IMR-90 (cell line): ENCODE measurements around the gene SH3RF1. TPM values are rescaled to one million over a fixed set of nuclear protein-coding genes. Genes with fewer than 3 reads are reported as not detected.

Experiments
- ATAC-seq: fragments of 200-7000 bp; cut with Tn5 transposase; 2 replicates; pipeline ENCODE4 v1.9.1; 2020; ENCODE audit warnings: low read depth, mild to moderate bottlenecking, moderate library complexity
- BruUV-seq: library from RNA; stranded (reverse); fragments of 400-500 nt; replicated peaks from 2 replicates; lab custom pipeline; 2021; lab: Mats Ljungman, UMichigan
- CTCF ChIA-PET: fragments of 300-600 bp; formaldehyde crosslinking; extraction: SDS; loops from one replicate; lab custom pipeline; 2021; ENCODE audit warnings: antibody characterized with exemption; lab: Yijun Ruan, JAX
- POLR2A ChIA-PET: fragments of 300-600 bp; sonication (Branson Sonifier 250); formaldehyde crosslinking; loops from one replicate; lab custom pipeline; 2022; ENCODE audit warnings: antibody characterized with exemption; ENCODE audit not compliant: unreplicated experiment; lab: Charles Lee
- DNase-seq: peaks from one replicate; pipeline ENCODE4 v3.0.0; 2013
- H2AFZ ChIP-seq: replicated peaks from 2 replicates; pipeline ENCODE3; 2013; ENCODE audit warnings: low read length, mild to moderate bottlenecking; ENCODE audit not compliant: poor library complexity
- H2AK5ac ChIP-seq: 2 replicates; pipeline ENCODE4 v1.6.1; 2013; ENCODE audit warnings: low read depth, low read length, inconsistent platforms
- H2AK9ac ChIP-seq: replicated peaks from 2 replicates; pipeline ENCODE3; 2013; ENCODE audit warnings: mild to moderate bottlenecking, low read depth, low read length, moderate library complexity; ENCODE audit not compliant: poor library complexity
- H2BK120ac ChIP-seq: 2 replicates; pipeline ENCODE4 v1.6.1; 2013; ENCODE audit warnings: low read depth, low read length, inconsistent platforms
- H2BK15ac ChIP-seq: 3 replicates; pipeline ENCODE4 v1.6.1; 2013; ENCODE audit warnings: low read depth, low read length, inconsistent platforms
- H2BK20ac ChIP-seq: 2 replicates; pipeline ENCODE4 v1.6.1; 2013; ENCODE audit warnings: low read depth, mild to moderate bottlenecking, inconsistent platforms, low read length, moderate library complexity
- H2BK5ac ChIP-seq: 2 replicates; pipeline ENCODE4 v1.6.1; 2013; ENCODE audit warnings: mild to moderate bottlenecking, low read depth, low read length, inconsistent platforms; ENCODE audit not compliant: poor library complexity, severe bottlenecking
- H3K14ac ChIP-seq: replicated peaks from 2 replicates; pipeline ENCODE4 v1.6.1; 2013; ENCODE audit warnings: low read depth, low read length, inconsistent platforms
- H3K18ac ChIP-seq: 2 replicates; pipeline ENCODE4 v1.6.1; 2013; ENCODE audit warnings: low read depth, low read length, control low read depth
- H3K23ac ChIP-seq: 2 replicates; pipeline ENCODE4 v1.6.1; 2013; ENCODE audit warnings: low read depth, low read length, inconsistent platforms
- H3K27ac ChIP-seq: 2 replicates; pipeline ENCODE4 v1.5.1; 2013; ENCODE audit warnings: mild to moderate bottlenecking, control low read depth, low read length; ENCODE audit not compliant: insufficient read depth
- H3K27me3 ChIP-seq: 2 replicates; pipeline ENCODE4 v1.6.1; 2013; ENCODE audit warnings: low read length; ENCODE audit not compliant: control insufficient read depth, insufficient read depth
- H3K36me3 ChIP-seq: 2 replicates; pipeline ENCODE4 v1.6.1; 2013; ENCODE audit warnings: low read length, mixed read lengths; ENCODE audit not compliant: control insufficient read depth, insufficient read depth
- H3K4ac ChIP-seq: 2 replicates; pipeline ENCODE4 v1.6.1; 2013; ENCODE audit warnings: low read depth, low read length, inconsistent platforms
- H3K4me1 ChIP-seq: 2 replicates; pipeline ENCODE4 v1.6.1; 2013; ENCODE audit warnings: low read length, mixed read lengths; ENCODE audit not compliant: control insufficient read depth, insufficient read depth
- H3K4me2 ChIP-seq: 2 replicates; pipeline ENCODE4 v1.6.1; 2013; ENCODE audit warnings: low read depth, mild to moderate bottlenecking, control low read depth, low read length, moderate library complexity
- H3K4me3 ChIP-seq: 2 replicates; pipeline ENCODE4 v1.5.1; 2013; ENCODE audit warnings: low read depth, mild to moderate bottlenecking, control low read depth, low read length, moderate library complexity; ENCODE audit not compliant: insufficient read depth
- H3K56ac ChIP-seq: 2 replicates; pipeline ENCODE4 v1.6.1; 2013; ENCODE audit warnings: low read length, inconsistent platforms; ENCODE audit not compliant: insufficient read depth; ENCODE audit errors: extremely low read depth
- H3K79me1 ChIP-seq, 2 experiments: 2 replicates each; pipeline ENCODE4 v1.6.1; 2013; ENCODE audit warnings: low read length in 2 of 2, inconsistent platforms in 1 of 2, low read depth in 1 of 2
- H3K9ac ChIP-seq: 2 replicates; pipeline ENCODE4 v1.6.1; 2013; ENCODE audit warnings: low read depth, low read length, control low read depth
- H3K9me1 ChIP-seq: 2 replicates; pipeline ENCODE4 v1.6.1; 2013; ENCODE audit warnings: low read length, inconsistent platforms; ENCODE audit not compliant: insufficient read depth
- H3K9me3 ChIP-seq: 2 replicates; pipeline ENCODE4 v1.6.1; 2013; ENCODE audit warnings: low read length; ENCODE audit not compliant: control insufficient read depth, insufficient read depth
- H4K20me1 ChIP-seq: 2 replicates; pipeline ENCODE4 v1.6.1; 2013; ENCODE audit warnings: low read length, inconsistent platforms; ENCODE audit not compliant: insufficient read depth
- H4K5ac ChIP-seq: 2 replicates; pipeline ENCODE4 v1.6.1; 2013; ENCODE audit warnings: mild to moderate bottlenecking, low read depth, low read length, control low read depth
- H4K8ac ChIP-seq, 2 experiments: 2 replicates each; pipeline ENCODE4 v1.6.1; 2013; ENCODE audit warnings: low read depth in 2 of 2, low read length in 2 of 2, control low read depth in 1 of 2, inconsistent platforms in 1 of 2
- H4K91ac ChIP-seq: 2 replicates; pipeline ENCODE4 v1.6.1; 2013; ENCODE audit warnings: low read depth, low read length, inconsistent platforms; ENCODE audit not compliant: insufficient read depth
- BHLHE40 ChIP-seq: fragments of 150-350 bp; IDR thresholded peaks from 2 replicates; pipeline ENCODE4 v1.6.1; 2016; ENCODE audit warnings: mild to moderate bottlenecking, low read depth, low read length
- CEBPB ChIP-seq: IDR thresholded peaks from 2 replicates; pipeline ENCODE4 v1.6.1; 2012; ENCODE audit warnings: low read depth, low read length, improper control_type of control experiment
- CTCF ChIP-seq: conservative IDR thresholded peaks from 2 replicates; pipeline ENCODE4 v1.5.1; 2012; ENCODE audit warnings: mild to moderate bottlenecking, low read depth, low read length, improper control_type of control experiment
- ELK1 ChIP-seq: fragments of 150-350 bp; IDR thresholded peaks from 2 replicates; pipeline ENCODE4 v1.6.1; 2016; ENCODE audit warnings: low read depth, mild to moderate bottlenecking, low read length, moderate library complexity, borderline replicate concordance
- MAZ ChIP-seq: IDR thresholded peaks from 2 replicates; pipeline ENCODE4 v1.6.1; 2012; ENCODE audit warnings: low read depth, mild to moderate bottlenecking, low read length, improper control_type of control experiment, moderate library complexity, borderline replicate concordance
- MXI1 ChIP-seq: IDR thresholded peaks from 2 replicates; pipeline ENCODE4 v1.6.1; 2012; ENCODE audit warnings: low read depth, mild to moderate bottlenecking, low read length, moderate library complexity, borderline replicate concordance
- RAD21 ChIP-seq: IDR thresholded peaks from 2 replicates; pipeline ENCODE4 v1.6.1; 2012; ENCODE audit warnings: low read length, improper control_type of control experiment
- SMC3 ChIP-seq: fragments of 150-350 bp; IDR thresholded peaks from 2 replicates; pipeline ENCODE4 v1.6.1; 2016; ENCODE audit warnings: low read depth, mild to moderate bottlenecking, antibody characterized with exemption, low read length, moderate library complexity
- WGBS, 2 experiments: methylation state at CpG; one replicate each; pipeline versions ENCODE4 v1.1.5 to v1.1.7; 2013; ENCODE audit warnings: missing lambda C conversion rate in 2 of 2; ENCODE audit not compliant: insufficient read length in 1 of 2; ENCODE audit errors: extremely low coverage in 2 of 2; 5-methylcytosine and 5-hydroxymethylcytosine counted together
- dilution Hi-C: fragments of 300-500 bp; cut with HindIII; formaldehyde crosslinking; loops from one replicate; pipeline ENCODE4 v1.14.3; 2018; ENCODE audit warnings: low sequenced_read_pairs; ENCODE audit not compliant: unreplicated experiment
- in situ Hi-C: fragments of 300-500 bp; cut with MboI; formaldehyde crosslinking; loops from 3 replicates; pipeline ENCODE4 v1.14.3; 2019; ENCODE audit warnings: low sequenced_read_pairs, inconsistent platforms, mixed read lengths
- intact Hi-C: fragments of 100-400 bp; cut with micrococcal nuclease; formaldehyde crosslinking; loops from 2 replicates; pipeline ENCODE4 v1.10.0; 2022
- polyA plus RNA-seq, 3 experiments: library from polyadenylated mRNA; depleted of rRNA; stranded (reverse); fragments of >200 nt; gene quantifications; 2 replicates each; pipeline ENCODE4 v1.2.3, GENCODE V29; 2012; ENCODE audit warnings: low replicate concordance in 1 of 3
- total RNA-seq: library from RNA; depleted of rRNA; stranded (reverse); fragments of >200 nt; gene quantifications from 2 replicates; pipeline ENCODE4 v1.2.3, GENCODE V29; 2012

Gene SH3RF1
- total and polyA plus RNA-seq, 2 of the 4 experiments (the other 2 are of a cell fraction) = 22.0 to 29.8 TPM

- dilution Hi-C loops = no loop called here
- Histone ChIP-seq H3K27me3 (no peaks in the 10 kb centered on the region), H4K91ac (no peak overlapping the region), H2AFZ (no peak overlapping the region), H3K4me2 (no peak overlapping the region), H3K27ac (no peak overlapping the region), H2BK15ac (no peak overlapping the region), H4K5ac (no peak overlapping the region), H2BK20ac (no peak overlapping the region), H2AK9ac (no peak overlapping the region), H3K23ac (peak overlapping the region; percentile 42; the same call in 1 of the 2 replicates), H4K20me1 (peaks cover 9% of the 10 kb centered on the region; the same call in 1 of the 2 replicates), H3K56ac (no peak overlapping the region), H3K79me1 (peaks cover 39 to 44% of the 10 kb centered on the region in 2 experiments), H2AK5ac (no peak overlapping the region), H3K18ac (no peak overlapping the region), H3K4me3 (no peak overlapping the region), H3K9me1 (peaks cover 9% of the 10 kb centered on the region), H4K8ac (no peak overlapping the region; a peak in 1 of 4 replicates), H3K4me1 (peaks cover 11% of the 10 kb centered on the region), H2BK5ac (no peak overlapping the region), H3K9me3 (no peaks in the 10 kb centered on the region), H3K36me3 (peaks cover 22% of the 10 kb centered on the region), H3K4ac (no peak overlapping the region), H2BK120ac (no peak overlapping the region), H3K9ac (no peak overlapping the region), H3K14ac (0 out of 2 replicates have a peak overlapping the region, but pooled peaks have one; percentile 19)
- intact Hi-C loops = no loop called here
- BruUV-seq = no TSS peak
- ChIA-PET CTCF (no interaction called here), POLR2A (no interaction called here)
- ATAC-seq (peak; percentile 43; the same call in 1 of the 2 replicates), DNase-seq (no peak)
- in situ Hi-C loops = no loop called here
- no CpG with 5 or more reads among the region's 3 CpGs for WGBS, 2 experiments
- no peak for TF ChIP-seq SMC3
- TF ChIP-seq RAD21 = no peak
- TF ChIP-seq CTCF = no peak
- no peak for TF ChIP-seq MXI1
- no peak for TF ChIP-seq MAZ
- no peak for TF ChIP-seq CEBPB
- no peak for TF ChIP-seq ELK1
- TF ChIP-seq BHLHE40 = no peak
Observed at GRCh38 chr4:169103966-169104412, 166.8 kb downstream of the SH3RF1 start.
